HepG2 (cell line): ENCODE results near the gene ALPK3. TPM values are rescaled to one million over a fixed set of nuclear protein-coding genes. Genes with fewer than 3 reads are reported as not detected.

ENCODE experiments used
- ATAC-seq: fragments of 200-7000 bp; cut with Tn5 transposase; 3 replicates; pipeline ENCODE4 v1.9.1; 2020; ENCODE audit warnings: mild to moderate bottlenecking, moderate library complexity
- BruUV-seq: library from RNA; stranded (reverse); fragments of 400-500 nt; replicated peaks from 2 replicates; lab custom pipeline; 2021; lab: Mats Ljungman, UMichigan
- CTCF ChIA-PET: fragments of 300-600 bp; formaldehyde crosslinking; extraction: SDS; loops from one replicate; lab custom pipeline; 2021; ENCODE audit warnings: low total read pairs, inconsistent platforms, low intra/inter-chr PET ratio; lab: Yijun Ruan, JAX
- POLR2A ChIA-PET: fragments of 350-600 bp; sonication (Branson Sonifier 250); formaldehyde crosslinking; loops from one replicate; lab custom pipeline; 2020; ENCODE audit warnings: antibody characterized with exemption, inconsistent platforms; lab: Yijun Ruan, JAX
- DNase-seq: peaks from one replicate; pipeline ENCODE4 v3.0.0-alpha.2; 2015; ENCODE audit warnings: low spot score
- FAIRE-seq: peaks from 3 replicates; lab custom pipeline; 2011; peaks lifted over from hg19 to GRCh38; lab: Jason Lieb, UNC
- H2AFZ ChIP-seq: one replicate; pipeline ENCODE4 v1.6.1; 2011; ENCODE audit warnings: low read length, inconsistent platforms
- H3K27ac ChIP-seq: fragments of 300-600 bp; 3 replicates; pipeline ENCODE4 v1.8.0; 2011; ENCODE audit warnings: mixed run types, mild to moderate bottlenecking, mixed read lengths, low read length, inconsistent platforms; ENCODE audit not compliant: insufficient read depth; ENCODE audit errors: extremely low read length
- H3K27me3 ChIP-seq, 2 experiments: fragments of 200-600 bp in 1 of 2; 2 replicates in 1 of 2; 3 replicates in 1 of 2; pipeline versions ENCODE4 v1.6.0 to v1.8.0; 2011; ENCODE audit warnings: low read length in 2 of 2, mild to moderate bottlenecking in 2 of 2, moderate library complexity in 2 of 2, inconsistent platforms in 1 of 2; ENCODE audit not compliant: insufficient read depth in 2 of 2, control insufficient read depth in 1 of 2
- H3K36me3 ChIP-seq, 2 experiments: fragments of 200-600 bp in 1 of 2; replicated peaks in 1 of 2; 2 replicates in 1 of 2; 3 replicates in 1 of 2; pipeline versions ENCODE4 v1.5.1 to v1.8.0; 2011; ENCODE audit warnings: low read length in 2 of 2, inconsistent platforms in 1 of 2; ENCODE audit not compliant: insufficient read depth in 2 of 2, control insufficient read depth in 1 of 2
- H3K4me1 ChIP-seq: 2 replicates; pipeline ENCODE4 v1.5.1; 2012; ENCODE audit warnings: low read length, inconsistent platforms; ENCODE audit not compliant: insufficient read depth
- H3K4me2 ChIP-seq: 2 replicates; pipeline ENCODE4 v1.6.0; 2011; ENCODE audit warnings: low read depth, low read length, inconsistent platforms
- H3K4me3 ChIP-seq, 3 experiments: fragments of 200-600 bp in 1 of 3; sonication (generic), shearing (Covaris generic) in 1 of 3; replicated peaks in 1 of 3; 2 replicates each; pipeline ENCODE4 v1.5.1; 2011 to 2016; ENCODE audit warnings: low read length in 3 of 3, inconsistent platforms in 2 of 3, low read depth in 2 of 3, mild to moderate bottlenecking in 2 of 3, control low read depth in 1 of 3, mixed read lengths in 1 of 3; ENCODE audit not compliant: insufficient read depth in 1 of 3
- H3K79me2 ChIP-seq: one replicate; pipeline ENCODE4 v1.6.1; 2011; ENCODE audit warnings: low read length, inconsistent platforms; ENCODE audit not compliant: insufficient read depth
- H3K9ac ChIP-seq: 2 replicates; pipeline ENCODE4 v1.6.0; 2011; ENCODE audit warnings: mild to moderate bottlenecking, low read depth, low read length, inconsistent platforms; ENCODE audit not compliant: insufficient read depth
- H3K9me3 ChIP-seq: 2 replicates; pipeline ENCODE4 v1.5.1; 2012; ENCODE audit warnings: mild to moderate bottlenecking, low read length
- H4K20me1 ChIP-seq: 2 replicates; pipeline ENCODE4 v1.6.0; 2011; ENCODE audit warnings: inconsistent platforms, mild to moderate bottlenecking, low read length, moderate library complexity; ENCODE audit not compliant: insufficient read depth
- ARHGAP35 ChIP-seq: sonication (generic); formaldehyde crosslinking; IDR thresholded peaks from 2 replicates; pipeline ENCODE4 v1.9.0; 2022; ENCODE audit warnings: mild to moderate bottlenecking, inconsistent platforms, moderate library complexity, missing genetic modification reagents, borderline replicate concordance
- DNMT3B ChIP-seq: conservative IDR thresholded peaks from 2 replicates; pipeline ENCODE4 v1.6.1; 2016; ENCODE audit warnings: missing biosample characterization, control low read depth
- IRF9 ChIP-seq: sonication (generic); formaldehyde crosslinking; IDR thresholded peaks from 2 replicates; pipeline ENCODE4 v1.8.0; 2022; ENCODE audit warnings: missing genetic modification reagents, mild to moderate bottlenecking, borderline replicate concordance
- MTA1 ChIP-seq: sonication (generic); formaldehyde crosslinking; IDR thresholded peaks from 2 replicates; pipeline ENCODE4 v1.4.0; 2020; ENCODE audit warnings: missing genetic modification reagents, mild to moderate bottlenecking, borderline replicate concordance
- ONECUT2 ChIP-seq: sonication (generic); formaldehyde crosslinking; IDR thresholded peaks from 2 replicates; pipeline ENCODE4 v1.4.0; 2020; ENCODE audit warnings: missing genetic modification reagents
- RNF219 ChIP-seq: sonication (generic); formaldehyde crosslinking; IDR thresholded peaks from 2 replicates; pipeline ENCODE4 v1.5.0; 2020; ENCODE audit warnings: mild to moderate bottlenecking, missing genetic modification reagents
- TFDP1 ChIP-seq: IDR thresholded peaks from 2 replicates; pipeline ENCODE4 v1.6.1; 2016; ENCODE audit warnings: missing compliant biosample characterization, missing genetic modification reagents, borderline replicate concordance
- ZNF224 ChIP-seq: sonication (generic); formaldehyde crosslinking; IDR thresholded peaks from 2 replicates; pipeline ENCODE4 v1.5.0; 2020; ENCODE audit warnings: mild to moderate bottlenecking, missing genetic modification reagents
- ZNF766 ChIP-seq: sonication (generic); formaldehyde crosslinking; IDR thresholded peaks from 2 replicates; pipeline ENCODE4 v1.5.0; 2020; ENCODE audit warnings: missing genetic modification reagents, borderline replicate concordance
- WGBS: methylation state at CpG from one replicate; pipeline ENCODE4 v1.1.6; 2017; ENCODE audit warnings: low lambda C conversion rate; 5-methylcytosine and 5-hydroxymethylcytosine counted together
- in situ Hi-C: cut with HindIII; loops from 2 replicates; pipeline ENCODE4 v1.10.0; 2017; ENCODE audit warnings: low pct_unique_long_range_greater_than_20kb; ENCODE audit not compliant: extremely low pct_ligation_motif_present
- intact Hi-C: fragments of 100-400 bp; cut with micrococcal nuclease; formaldehyde crosslinking; loops from one replicate; pipeline ENCODE4 v1.10.0; 2022; ENCODE audit not compliant: unreplicated experiment
- polyA plus RNA-seq, 8 experiments: library from polyadenylated mRNA; depleted of rRNA in 3 of 8; stranded (reverse) in 7 of 8; unstranded in 1 of 8; fragments of >200 nt; fragmentation: Illumina TruSeq in 4 of 8; extraction: Trizol in 4 of 8; gene quantifications; 2 replicates each; pipeline versions ENCODE4 v1.2.1 to v1.2.3, GENCODE V29; 2011 to 2016; ENCODE audit warnings: low read depth in 4 of 8, missing spikeins in 1 of 8, mixed read lengths in 1 of 8; ENCODE audit not compliant: insufficient read depth in 1 of 8
- total RNA-seq, 5 experiments: library from RNA; depleted of rRNA; stranded (reverse); fragments of >200 nt; fragmentation: Illumina TruSeq; extraction: Trizol; gene quantifications; 2 replicates each; pipeline ENCODE4 v1.2.3, GENCODE V29; 2016; ENCODE audit warnings: low read depth in 1 of 5

ALPK3 gene
- total and polyA plus RNA-seq, 2 of the 13 experiments (the other 11 are each of a cell fraction or from before 2014, with no cell fraction given), result 0.04 to 0.42 TPM

DNA sequence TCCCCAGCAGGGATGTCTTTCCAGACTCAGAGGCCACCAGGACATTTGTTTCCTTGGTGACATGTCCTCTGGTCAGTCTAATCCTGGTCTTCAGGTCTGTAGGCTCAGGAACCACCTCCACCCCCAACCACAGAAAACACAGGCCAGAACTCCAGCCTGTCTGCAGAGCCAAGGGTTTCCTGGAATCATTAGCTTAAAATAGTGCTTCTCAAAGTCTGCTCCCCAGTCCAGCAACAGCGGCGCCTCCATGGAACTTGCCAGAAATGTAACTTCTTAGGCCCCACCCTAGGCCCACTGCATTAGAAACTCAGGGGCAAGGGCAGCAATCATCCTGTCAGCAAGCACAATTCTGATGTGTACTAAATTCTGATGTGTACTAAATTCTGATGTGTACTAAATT lies 87.3 kb downstream of the ALPK3 start (continued):
- TF ChIP-seq DNMT3B (CRISPR knock-in tag) (no peak), MTA1 (CRISPR knock-in tag) (no peak)

DNA sequence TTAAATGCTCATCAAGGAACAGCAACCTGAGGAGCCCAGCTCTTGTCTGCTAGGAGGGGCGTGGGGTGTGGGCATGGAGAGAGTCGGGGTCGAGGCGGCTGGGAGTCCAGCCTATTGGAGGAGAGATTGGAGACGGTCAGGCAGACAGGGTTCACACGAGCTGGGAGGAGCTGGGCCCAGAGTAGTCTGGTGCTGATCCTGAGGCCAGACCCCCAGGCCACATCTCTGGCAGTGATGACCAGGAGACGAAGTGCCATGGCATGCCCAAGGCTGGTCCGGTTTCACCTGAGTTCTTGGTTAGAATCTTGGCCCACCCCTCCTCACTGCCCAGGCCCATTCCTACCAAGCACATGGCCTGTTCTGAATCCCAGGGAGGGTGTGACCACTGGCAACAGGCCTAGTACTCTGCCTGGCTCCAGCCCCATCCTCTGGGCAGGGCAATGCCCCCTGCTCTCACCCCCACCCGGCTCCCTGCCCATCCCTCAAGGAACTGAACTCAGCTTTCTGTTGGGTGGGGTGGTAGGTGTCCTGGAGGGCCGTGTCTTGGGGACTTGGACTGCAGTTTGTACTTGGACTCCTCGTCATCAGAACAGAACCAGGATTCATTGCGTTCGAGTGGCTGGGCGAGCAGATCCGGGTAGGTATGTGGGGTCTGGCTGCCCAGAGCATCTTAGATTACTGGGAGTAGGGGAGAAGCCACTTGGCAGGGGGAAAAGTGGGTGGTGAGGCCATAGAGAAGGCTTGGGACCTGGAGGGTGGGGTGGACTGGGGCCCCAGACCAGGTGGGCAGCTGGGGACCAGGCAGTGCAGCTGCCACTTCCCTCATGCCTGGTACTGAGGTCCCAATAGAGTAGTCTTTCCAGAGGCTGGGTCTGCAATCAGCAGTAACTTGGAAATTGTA lies 88.1 kb downstream of the ALPK3 start:
- Histone ChIP-seq H2AFZ (no peak overlapping the region), H3K4me1 (peaks cover 37% of the 10 kb centered on the region), H3K27ac (no peak overlapping the region), H3K9me3 (no peaks in the 10 kb centered on the region), H4K20me1 (no peaks in the 10 kb centered on the region), H3K9ac (no peak overlapping the region), H3K27me3 (no peaks in the 10 kb centered on the region), H3K4me3 (no peak overlapping the region), H3K36me3 (no peaks in the 10 kb centered on the region), H3K79me2 (no peaks in the 10 kb centered on the region), H3K4me2 (no peak overlapping the region)
- in situ Hi-C loops, result no loop called here
- no peak for FAIRE-seq
- ChIA-PET POLR2A (no interaction called here), CTCF (no interaction called here)
- DNase-seq, result no peak
- ATAC-seq, result no peak
- WGBS, result 84% methylated on average over 14 of the region's 15 CpGs
- intact Hi-C loops, result no loop called here
- no peak for TF ChIP-seq RNF219 (CRISPR knock-in tag)
- TF ChIP-seq TFDP1, result no peak
- no peak for TF ChIP-seq ZNF766
- TF ChIP-seq ZNF224 (CRISPR knock-in tag), result no peak
- TF ChIP-seq ONECUT2 (CRISPR knock-in tag), result no peak
- no peak for TF ChIP-seq ARHGAP35 (CRISPR knock-in tag)
- no peak for TF ChIP-seq IRF9 (CRISPR knock-in tag)
- BruUV-seq, result no TSS peak
